ENCODE data around the gene MAMDC2.

Gene MAMDC2

GRCh38 chr9:70130266-70130665 is 86.6 kb downstream of the MAMDC2 start:
- H3K18ac ChIP-seq (ENCODE audit: low read length), result no peak overlapping the region
- H2AFZ ChIP-seq (ENCODE audit: low read length), result no peak overlapping the region
- H3K4me3 ChIP-seq (ENCODE audit: low read length in 2 of 2), result no peak overlapping the region
- no peak overlapping the region for H4K91ac ChIP-seq (ENCODE audit: low read depth, low read length, poor library complexity)
- no peak overlapping the region for H4K8ac ChIP-seq (ENCODE audit: low read depth, low read length)
- H2AK5ac ChIP-seq (ENCODE audit: low read depth, low read length), result no peak overlapping the region
- H3K27ac ChIP-seq (replicated peaks; ENCODE audit: low read length), result no peak overlapping the region
- H2BK15ac ChIP-seq (ENCODE audit: low read length), result no peak overlapping the region
- no peak overlapping the region for H3K4ac ChIP-seq (ENCODE audit: low read length)
- no peak overlapping the region for H3K4me2 ChIP-seq (ENCODE audit: insufficient read depth, low read length, poor library complexity, severe bottlenecking)
- H3K14ac ChIP-seq (ENCODE audit: low read length), result no peak overlapping the region
- peaks cover 0 to 15% of the 10 kb centered on the region in 2 donors for H3K36me3 ChIP-seq (replicated peaks in 1 of 2; ENCODE audit: control insufficient read depth in 2 of 2, insufficient read depth in 2 of 2, low read length in 2 of 2)
- H2BK120ac ChIP-seq (ENCODE audit: low read depth, low read length), result no peak overlapping the region
- H3K79me1 ChIP-seq (ENCODE audit: low read depth, low read length), result no peaks in the 10 kb centered on the region
- no peak overlapping the region for H2BK5ac ChIP-seq (ENCODE audit: low read length)
- DNase-seq (ENCODE audit: low spot score), result no peak
- no peaks in the 10 kb centered on the region for H3K27me3 ChIP-seq (ENCODE audit: control insufficient read depth in 3 of 3, insufficient read depth in 3 of 3, low read depth in 1 of 3, low read length in 3 of 3)
- H3K9ac ChIP-seq (ENCODE audit: low read depth, low read length, poor library complexity), result no peak overlapping the region
- H3K4me1 ChIP-seq (ENCODE audit: control insufficient read depth in 2 of 2, insufficient read depth in 1 of 2, low read depth in 1 of 2, low read length in 2 of 2), result no peaks in the 10 kb centered on the region
- no CpG with 5 or more reads among the region's 2 CpGs for WGBS, 2 donors (ENCODE audit: extremely low coverage in 2 of 2, insufficient read length in 2 of 2, insufficient replicate concordance in 1 of 2)
- H2BK12ac ChIP-seq (ENCODE audit: low read length), result no peak overlapping the region
- no peaks in the 10 kb centered on the region for H3K9me3 ChIP-seq (replicated peaks in 1 of 2; ENCODE audit: control insufficient read depth in 2 of 2, insufficient read depth in 1 of 2, low read depth in 1 of 2, low read length in 2 of 2)
- no peak overlapping the region for H3K23ac ChIP-seq (ENCODE audit: low read depth, low read length, poor library complexity)

GRCh38 chr9:70131296-70131695 is 87.6 kb downstream of the MAMDC2 start:
- no peak overlapping the region for H3K9ac ChIP-seq (ENCODE audit: low read depth, low read length, poor library complexity)
- H3K36me3 ChIP-seq (replicated peaks in 1 of 2; ENCODE audit: control insufficient read depth in 2 of 2, insufficient read depth in 2 of 2, low read length in 2 of 2), result peaks cover 0 to 13% of the 10 kb centered on the region in 2 donors
- WGBS, 2 donors (ENCODE audit: extremely low coverage in 2 of 2, insufficient read length in 2 of 2, insufficient replicate concordance in 1 of 2), result no CpG with 5 or more reads among the region's 1 CpG
- H3K14ac ChIP-seq (ENCODE audit: low read length), result no peak overlapping the region
- H3K4me2 ChIP-seq (ENCODE audit: insufficient read depth, low read length, poor library complexity, severe bottlenecking), result no peak overlapping the region
- no peak overlapping the region for H2AK5ac ChIP-seq (ENCODE audit: low read depth, low read length)
- no peaks in the 10 kb centered on the region for H3K9me3 ChIP-seq (replicated peaks in 1 of 2; ENCODE audit: control insufficient read depth in 2 of 2, insufficient read depth in 1 of 2, low read depth in 1 of 2, low read length in 2 of 2)
- no peak overlapping the region for H3K18ac ChIP-seq (ENCODE audit: low read length)
- no peak overlapping the region for H2BK5ac ChIP-seq (ENCODE audit: low read length)
- H3K4me3 ChIP-seq (ENCODE audit: low read length in 2 of 2), result no peak overlapping the region
- no peak for DNase-seq (ENCODE audit: low spot score)
- no peaks in the 10 kb centered on the region for H3K79me1 ChIP-seq (ENCODE audit: low read depth, low read length)
- H3K23ac ChIP-seq (ENCODE audit: low read depth, low read length, poor library complexity), result no peak overlapping the region
- H3K27me3 ChIP-seq (ENCODE audit: control insufficient read depth in 3 of 3, insufficient read depth in 3 of 3, low read depth in 1 of 3, low read length in 3 of 3), result no peaks in the 10 kb centered on the region
- no peak overlapping the region for H3K27ac ChIP-seq (replicated peaks; ENCODE audit: low read length)
- H2BK120ac ChIP-seq (ENCODE audit: low read depth, low read length), result no peak overlapping the region
- H3K4me1 ChIP-seq (ENCODE audit: control insufficient read depth in 2 of 2, insufficient read depth in 1 of 2, low read depth in 1 of 2, low read length in 2 of 2), result no peaks in the 10 kb centered on the region
- H4K8ac ChIP-seq (ENCODE audit: low read depth, low read length), result no peak overlapping the region
- no peak overlapping the region for H2BK15ac ChIP-seq (ENCODE audit: low read length)
- H3K4ac ChIP-seq (ENCODE audit: low read length), result no peak overlapping the region
- H2BK12ac ChIP-seq (ENCODE audit: low read length), result no peak overlapping the region
- H4K91ac ChIP-seq (ENCODE audit: low read depth, low read length, poor library complexity), result no peak overlapping the region
- H2AFZ ChIP-seq (ENCODE audit: low read length), result no peak overlapping the region

GRCh38 chr9:70133253-70134208 is 89.9 kb downstream of the MAMDC2 start:
- Histone ChIP-seq H3K27me3 (ENCODE audit: control insufficient read depth in 3 of 3, insufficient read depth in 3 of 3, low read depth in 1 of 3, low read length in 3 of 3) (no peaks in the 10 kb centered on the region), H3K27ac (replicated peaks; ENCODE audit: low read length) (no peak overlapping the region), H3K9me3 (replicated peaks in 1 of 2; ENCODE audit: control insufficient read depth in 2 of 2, insufficient read depth in 1 of 2, low read depth in 1 of 2, low read length in 2 of 2) (no peaks in the 10 kb centered on the region), H2BK15ac (ENCODE audit: low read length) (no peak overlapping the region), H2AFZ (ENCODE audit: low read length) (no peak overlapping the region), H3K4ac (ENCODE audit: low read length) (no peak overlapping the region), H2BK120ac (ENCODE audit: low read depth, low read length) (no peak overlapping the region), H4K91ac (ENCODE audit: low read depth, low read length, poor library complexity) (no peak overlapping the region), H3K9ac (ENCODE audit: low read depth, low read length, poor library complexity) (no peak overlapping the region), H3K14ac (ENCODE audit: low read length) (no peak overlapping the region), H3K18ac (ENCODE audit: low read length) (no peak overlapping the region), H3K4me2 (ENCODE audit: insufficient read depth, low read length, poor library complexity, severe bottlenecking) (no peak overlapping the region), H2BK12ac (ENCODE audit: low read length) (no peak overlapping the region), H4K8ac (ENCODE audit: low read depth, low read length) (no peak overlapping the region), H3K79me1 (ENCODE audit: low read depth, low read length) (no peaks in the 10 kb centered on the region), H3K4me3 (ENCODE audit: low read length in 2 of 2) (no peak overlapping the region), H3K36me3 (replicated peaks in 1 of 2; ENCODE audit: control insufficient read depth in 2 of 2, insufficient read depth in 2 of 2, low read length in 2 of 2) (peaks cover 0 to 8% of the 10 kb centered on the region in 2 donors), H3K4me1 (ENCODE audit: control insufficient read depth in 2 of 2, insufficient read depth in 1 of 2, low read depth in 1 of 2, low read length in 2 of 2) (no peaks in the 10 kb centered on the region), H3K23ac (ENCODE audit: low read depth, low read length, poor library complexity) (no peak overlapping the region), H2BK5ac (ENCODE audit: low read length) (no peak overlapping the region), H2AK5ac (ENCODE audit: low read depth, low read length) (no peak overlapping the region)
- DNase-seq (ENCODE audit: low spot score), result no peak
- WGBS, 2 donors (ENCODE audit: extremely low coverage in 2 of 2, insufficient read length in 2 of 2, insufficient replicate concordance in 1 of 2), result no CpG with 5 or more reads among the region's 6 CpGs

GRCh38 chr9:70134360-70134759 is 90.7 kb downstream of the MAMDC2 start:
- Histone ChIP-seq H4K91ac (ENCODE audit: low read depth, low read length, poor library complexity) (no peak overlapping the region), H2BK5ac (ENCODE audit: low read length) (no peak overlapping the region), H2AFZ (ENCODE audit: low read length) (no peak overlapping the region), H3K27ac (replicated peaks; ENCODE audit: low read length) (no peak overlapping the region), H2BK15ac (ENCODE audit: low read length) (no peak overlapping the region), H3K36me3 (replicated peaks in 1 of 2; ENCODE audit: control insufficient read depth in 2 of 2, insufficient read depth in 2 of 2, low read length in 2 of 2) (peaks cover 0 to 8% of the 10 kb centered on the region in 2 donors), H3K4ac (ENCODE audit: low read length) (no peak overlapping the region), H3K23ac (ENCODE audit: low read depth, low read length, poor library complexity) (no peak overlapping the region), H3K9me3 (replicated peaks in 1 of 2; ENCODE audit: control insufficient read depth in 2 of 2, insufficient read depth in 1 of 2, low read depth in 1 of 2, low read length in 2 of 2) (no peaks in the 10 kb centered on the region), H3K14ac (ENCODE audit: low read length) (no peak overlapping the region), H3K4me2 (ENCODE audit: insufficient read depth, low read length, poor library complexity, severe bottlenecking) (no peak overlapping the region), H4K8ac (ENCODE audit: low read depth, low read length) (no peak overlapping the region), H3K4me1 (ENCODE audit: control insufficient read depth in 2 of 2, insufficient read depth in 1 of 2, low read depth in 1 of 2, low read length in 2 of 2) (no peaks in the 10 kb centered on the region), H3K9ac (ENCODE audit: low read depth, low read length, poor library complexity) (no peak overlapping the region), H3K79me1 (ENCODE audit: low read depth, low read length) (no peaks in the 10 kb centered on the region), H3K18ac (ENCODE audit: low read length) (no peak overlapping the region), H2BK120ac (ENCODE audit: low read depth, low read length) (no peak overlapping the region), H3K27me3 (ENCODE audit: control insufficient read depth in 3 of 3, insufficient read depth in 3 of 3, low read depth in 1 of 3, low read length in 3 of 3) (no peaks in the 10 kb centered on the region), H2AK5ac (ENCODE audit: low read depth, low read length) (no peak overlapping the region), H2BK12ac (ENCODE audit: low read length) (no peak overlapping the region), H3K4me3 (ENCODE audit: low read length in 2 of 2) (no peak overlapping the region)
- no peak for DNase-seq (ENCODE audit: low spot score)
- no CpG with 5 or more reads among the region's 1 CpG for WGBS, 2 donors (ENCODE audit: extremely low coverage in 2 of 2, insufficient read length in 2 of 2, insufficient replicate concordance in 1 of 2)
